Measurements from ENCODE around the gene ZNF423.

DNA sequence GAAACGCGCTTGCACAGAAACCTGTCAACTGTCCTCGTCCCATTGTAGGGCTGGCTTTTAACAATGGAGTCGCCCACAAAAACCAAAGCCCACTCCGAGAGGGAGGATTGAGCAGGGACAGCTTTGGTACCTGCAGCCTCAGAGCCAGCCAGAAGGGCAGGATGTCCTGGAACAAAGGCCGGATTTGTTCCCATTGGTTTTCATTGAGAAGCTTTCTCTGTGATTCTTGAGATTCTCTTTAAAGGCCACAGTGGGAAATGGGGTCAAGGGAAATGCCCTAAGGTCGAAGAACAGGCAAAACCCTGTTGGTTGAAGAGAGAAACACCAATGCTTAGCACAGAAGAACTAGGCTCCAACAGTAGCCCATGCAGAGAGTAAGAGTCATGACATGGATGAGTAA is 416.9 kb downstream of the ZNF423 start:
- TF ChIP-seq, protein P1, sequence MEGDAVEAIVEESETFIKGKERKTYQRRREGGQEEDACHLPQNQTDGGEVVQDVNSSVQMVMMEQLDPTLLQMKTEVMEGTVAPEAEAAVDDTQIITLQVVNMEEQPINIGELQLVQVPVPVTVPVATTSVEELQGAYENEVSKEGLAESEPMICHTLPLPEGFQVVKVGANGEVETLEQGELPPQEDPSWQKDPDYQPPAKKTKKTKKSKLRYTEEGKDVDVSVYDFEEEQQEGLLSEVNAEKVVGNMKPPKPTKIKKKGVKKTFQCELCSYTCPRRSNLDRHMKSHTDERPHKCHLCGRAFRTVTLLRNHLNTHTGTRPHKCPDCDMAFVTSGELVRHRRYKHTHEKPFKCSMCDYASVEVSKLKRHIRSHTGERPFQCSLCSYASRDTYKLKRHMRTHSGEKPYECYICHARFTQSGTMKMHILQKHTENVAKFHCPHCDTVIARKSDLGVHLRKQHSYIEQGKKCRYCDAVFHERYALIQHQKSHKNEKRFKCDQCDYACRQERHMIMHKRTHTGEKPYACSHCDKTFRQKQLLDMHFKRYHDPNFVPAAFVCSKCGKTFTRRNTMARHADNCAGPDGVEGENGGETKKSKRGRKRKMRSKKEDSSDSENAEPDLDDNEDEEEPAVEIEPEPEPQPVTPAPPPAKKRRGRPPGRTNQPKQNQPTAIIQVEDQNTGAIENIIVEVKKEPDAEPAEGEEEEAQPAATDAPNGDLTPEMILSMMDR (IDR thresholded peaks at IDR 0.05), result no peak
- TF ChIP-seq POLR2A (IDR thresholded peaks at IDR 0.05), result no peak
